Effector CD8-positive, alpha-beta T cell (primary cell): Measurements from ENCODE around the gene PFKFB4.
A peak's percentile ranks its signal among the peaks of the same experiment; 100 is the strongest.
"Not testable (repeated sequence)": the region's sequence is repeated elsewhere in the genome, so short reads cannot be mapped to it uniquely, and the experiment has no call there.

Experiments used
- DNase-seq: peaks from one replicate; lab custom pipeline; 2025; lab: John Stamatoyannopoulos, UW

PFKFB4 gene

GRCh38 chr3:48558493-48559134 is 2.0 kb upstream of the PFKFB4 start:
- DNase-seq = no peak

GRCh38 chr3:48555949-48556795 is 431 bp downstream of the PFKFB4 start:
- DNase-seq = no peak

- no peak for DNase-seq
Measured at GRCh38 chr3:48555231-48555948, 1.2 kb downstream of the PFKFB4 start.

- no peak for DNase-seq
Measured at GRCh38 chr3:48553886-48554845, 2.4 kb downstream of the PFKFB4 start.

- no peak for DNase-seq
Measured at GRCh38 chr3:48553361-48553760, 3.2 kb downstream of the PFKFB4 start.

- DNase-seq = no peak
Measured at GRCh38 chr3:48552111-48552951, 4.3 kb downstream of the PFKFB4 start.

- DNase-seq = not testable (repeated sequence)
Measured at GRCh38 chr3:48551651-48552050, 5.0 kb downstream of the PFKFB4 start.

- peak; percentile 76 for DNase-seq
Measured at GRCh38 chr3:48548729-48549705, 7.6 kb downstream of the PFKFB4 start.

- no peak for DNase-seq
Measured at GRCh38 chr3:48548126-48548525, 8.5 kb downstream of the PFKFB4 start.

GRCh38 chr3:48546203-48546829 is 10.3 kb downstream of the PFKFB4 start:
- no peak for DNase-seq

GRCh38 chr3:48544141-48544540 is 12.5 kb downstream of the PFKFB4 start:
- DNase-seq = no peak

GRCh38 chr3:48543271-48543866 is 13.2 kb downstream of the PFKFB4 start:
- no peak for DNase-seq

- no peak for DNase-seq
Measured at GRCh38 chr3:48538451-48538850, 18.2 kb downstream of the PFKFB4 start.

GRCh38 chr3:48536785-48537184 is 19.8 kb downstream of the PFKFB4 start:
- DNase-seq = no peak

GRCh38 chr3:48536116-48536515 is 20.5 kb downstream of the PFKFB4 start:
- DNase-seq = no peak

- no peak for DNase-seq
Measured at GRCh38 chr3:48535578-48535977, 21.0 kb downstream of the PFKFB4 start.

- DNase-seq = no peak
Measured at GRCh38 chr3:48532977-48533337, 23.6 kb downstream of the PFKFB4 start.

GRCh38 chr3:48532271-48532976 is 24.2 kb downstream of the PFKFB4 start:
- DNase-seq = no peak
